ENCODE data around the gene CEP78. TPM values are rescaled to one million over a fixed set of nuclear protein-coding genes. Genes with fewer than 3 reads are reported as not detected.
A peak's percentile ranks its signal among the peaks of the same experiment; 100 is the strongest.

The CEP78 gene
- total RNA-seq, 5 donors from 2014 or later (not counting 1 experiment from before 2014, with no cell fraction given) = 23.2 to 37.4 (median 29.5) TPM

GRCh38 chr9:78239506-78239905, 3.6 kb downstream of the CEP78 start:
- ChIA-PET CTCF (interaction anchor here in 1 of 2 donors (1.3 kb wide), 1 partner anchor 57 kb away, joined by 3 read pairs; the partner anchor contains the start of gene PSAT1), POLR2A (interaction anchor here in 1 of 2 donors (0.7 kb wide), 1 partner anchor 29 kb away, joined by 4 read pairs; no protein-coding TSS in a partner anchor)
- 98% methylated on average over 5 of the region's 5 CpGs for WGBS (ENCODE audit: insufficient coverage)
- ATAC-seq (replicated peaks in 1 of 4) (no peak), DNase-seq (peak in 2 of 35 experiments; percentile 3 to 10)
- no peak overlapping the region for H3K27ac ChIP-seq (ENCODE audit: low read length)
- H3K27me3 ChIP-seq (replicated peaks in 1 of 2; ENCODE audit: control insufficient read depth in 2 of 2, extremely low read depth in 1 of 2, insufficient read depth in 2 of 2, low read length in 1 of 2) = no peaks in the 10 kb centered on the region
- H3K4me3 ChIP-seq (ENCODE audit: control insufficient read depth in 1 of 2, extremely low read depth in 1 of 2, low read length in 1 of 2) = no peak overlapping the region
- peaks cover 23 to 38% of the 10 kb centered on the region in 2 experiments for H3K4me1 ChIP-seq (ENCODE audit: control insufficient read depth in 1 of 2, extremely low read depth in 1 of 2, insufficient read depth in 2 of 2, low read length in 2 of 2)
- H3K9me3 Mint-ChIP-seq = no peaks in the 10 kb centered on the region
- H3K4me1 Mint-ChIP-seq = peaks cover 47 to 64% (median 54%) of the 10 kb centered on the region in 3 donors
- H3K27me3 Mint-ChIP-seq = no peaks in the 10 kb centered on the region
- H3K9me3 ChIP-seq = no peaks in the 10 kb centered on the region
- no peak overlapping the region for H3K27ac Mint-ChIP-seq
- H3K4me3 Mint-ChIP-seq = peak overlapping the region in 2 of 3 donors; percentile 3 to 52
- peaks cover 0 to 23% of the 10 kb centered on the region in 2 donors for H3K36me3 ChIP-seq (ENCODE audit: control insufficient read depth in 2 of 2, extremely low read depth in 1 of 2, insufficient read depth in 1 of 2, low read length in 1 of 2)
- H3K36me3 Mint-ChIP-seq = peaks cover 22% of the 10 kb centered on the region

DNA sequence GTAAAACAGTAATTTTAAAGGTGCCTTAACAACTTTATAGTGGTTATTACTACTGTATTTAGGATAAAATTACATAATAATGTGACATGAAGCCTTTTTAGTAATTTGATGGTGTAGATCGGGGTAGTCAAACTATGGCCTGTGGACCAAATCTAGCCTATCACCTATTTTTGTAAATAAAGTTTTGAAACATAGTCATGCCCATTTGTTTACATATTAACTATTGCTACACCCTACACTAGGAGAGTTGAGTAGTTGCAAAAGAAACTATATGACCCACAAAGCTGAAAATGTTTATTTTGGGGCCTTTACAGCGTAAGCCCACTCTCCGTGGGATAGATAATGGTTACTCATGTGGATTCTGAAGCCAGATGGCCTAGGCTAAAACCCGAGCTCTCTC, 6.2 kb downstream of the CEP78 start:
- H3K4me3 Mint-ChIP-seq = peak overlapping the region in 1 of 3 donors; percentile 16

GRCh38 chr9:78243130-78243529, 7.3 kb downstream of the CEP78 start:
- CTCF ChIA-PET = no interaction called here

More for the DNA sequence above, 6.2 kb downstream of the CEP78 start:
- ChIA-PET CTCF (no interaction called here), POLR2A (interaction anchor here in 1 of 2 donors (0.7 kb wide), 1 partner anchor 16 kb away, joined by 3 read pairs; no protein-coding TSS in a partner anchor)
- DNase-seq = no peak
- Histone ChIP-seq H3K4me1 (ENCODE audit: control insufficient read depth in 1 of 2, extremely low read depth in 1 of 2, insufficient read depth in 2 of 2, low read length in 2 of 2) (peaks cover 19 to 26% of the 10 kb centered on the region in 2 experiments), H3K27me3 (replicated peaks in 1 of 2; ENCODE audit: control insufficient read depth in 2 of 2, extremely low read depth in 1 of 2, insufficient read depth in 2 of 2, low read length in 1 of 2) (no peaks in the 10 kb centered on the region), H3K27ac (ENCODE audit: low read length) (no peak overlapping the region), H3K9me3 (no peaks in the 10 kb centered on the region), H3K4me3 (ENCODE audit: control insufficient read depth in 1 of 2, extremely low read depth in 1 of 2, low read length in 1 of 2) (no peak overlapping the region), H3K36me3 (ENCODE audit: control insufficient read depth in 2 of 2, extremely low read depth in 1 of 2, insufficient read depth in 1 of 2, low read length in 1 of 2) (peaks cover 0 to 35% of the 10 kb centered on the region in 2 donors)
- Mint-ChIP-seq H3K27me3 (no peaks in the 10 kb centered on the region), H3K9me3 (no peaks in the 10 kb centered on the region), H3K27ac (no peak overlapping the region), H3K36me3 (peaks cover 44% of the 10 kb centered on the region), H3K4me1 (peaks cover 45 to 55% (median 50%) of the 10 kb centered on the region in 3 donors)
- ATAC-seq (replicated peaks in 1 of 4) = no peak
- 100% methylated on average over 2 of the region's 4 CpGs for WGBS (ENCODE audit: insufficient coverage)

DNA sequence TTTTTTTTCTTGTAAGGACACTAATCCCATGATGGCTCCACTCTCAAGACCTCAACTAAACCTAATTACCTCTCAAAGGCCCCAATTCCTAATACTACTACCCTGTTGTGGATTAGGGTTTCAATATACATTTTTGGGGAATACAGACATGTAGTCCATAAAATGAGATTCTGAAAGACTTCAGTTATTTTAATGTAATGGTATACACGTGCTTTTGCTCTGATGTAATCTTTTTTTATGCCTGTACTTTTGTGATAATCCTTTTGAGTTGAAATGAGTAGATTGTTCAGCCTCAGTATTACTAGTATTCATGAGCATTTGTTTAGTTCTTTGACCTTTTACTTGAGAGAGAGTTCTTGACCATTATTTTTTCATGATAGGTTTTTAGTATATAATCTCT, 9.5 kb downstream of the CEP78 start:
- DNase-seq = no peak
- ATAC-seq (replicated peaks in 1 of 4) = no peak
- peaks cover 3 to 15% of the 10 kb centered on the region in 2 experiments for H3K4me1 ChIP-seq (ENCODE audit: control insufficient read depth in 1 of 2, extremely low read depth in 1 of 2, insufficient read depth in 2 of 2, low read length in 2 of 2)
- H3K9me3 ChIP-seq = no peaks in the 10 kb centered on the region
- H3K27ac Mint-ChIP-seq = no peak overlapping the region
- no peaks in the 10 kb centered on the region for H3K27me3 Mint-ChIP-seq
- no peak overlapping the region for H3K27ac ChIP-seq (ENCODE audit: low read length)
- POLR2A ChIA-PET = no interaction called here
- no CpG with 5 or more reads among the region's 1 CpG for WGBS (ENCODE audit: insufficient coverage)
- CTCF ChIA-PET = no interaction called here
- H3K36me3 Mint-ChIP-seq = peaks cover 55% of the 10 kb centered on the region
- no peak overlapping the region for H3K4me3 ChIP-seq (ENCODE audit: control insufficient read depth in 1 of 2, extremely low read depth in 1 of 2, low read length in 1 of 2)
- no peaks in the 10 kb centered on the region for H3K27me3 ChIP-seq (replicated peaks in 1 of 2; ENCODE audit: control insufficient read depth in 2 of 2, extremely low read depth in 1 of 2, insufficient read depth in 2 of 2, low read length in 1 of 2)
- H3K36me3 ChIP-seq (ENCODE audit: control insufficient read depth in 2 of 2, extremely low read depth in 1 of 2, insufficient read depth in 1 of 2, low read length in 1 of 2) = peaks cover 0 to 48% of the 10 kb centered on the region in 2 donors
- H3K4me3 Mint-ChIP-seq = no peak overlapping the region
- no peaks in the 10 kb centered on the region for H3K9me3 Mint-ChIP-seq
- peaks cover 14 to 30% (median 19%) of the 10 kb centered on the region in 3 donors for H3K4me1 Mint-ChIP-seq

More at GRCh38 chr9:78243130-78243529, 7.3 kb downstream of the CEP78 start:
- ATAC-seq (replicated peaks in 1 of 4) = no peak
- no peak for DNase-seq
- peaks cover 36 to 50% (median 42%) of the 10 kb centered on the region in 3 donors for H3K4me1 Mint-ChIP-seq
- H3K27ac Mint-ChIP-seq = no peak overlapping the region
- H3K4me3 ChIP-seq (ENCODE audit: control insufficient read depth in 1 of 2, extremely low read depth in 1 of 2, low read length in 1 of 2) = no peak overlapping the region
- POLR2A ChIA-PET = no interaction called here
- no peaks in the 10 kb centered on the region for H3K27me3 ChIP-seq (replicated peaks in 1 of 2; ENCODE audit: control insufficient read depth in 2 of 2, extremely low read depth in 1 of 2, insufficient read depth in 2 of 2, low read length in 1 of 2)
- no peak overlapping the region for H3K4me3 Mint-ChIP-seq
- peaks cover 16 to 19% of the 10 kb centered on the region in 2 experiments for H3K4me1 ChIP-seq (ENCODE audit: control insufficient read depth in 1 of 2, extremely low read depth in 1 of 2, insufficient read depth in 2 of 2, low read length in 2 of 2)
- peaks cover 0 to 45% of the 10 kb centered on the region in 2 donors for H3K36me3 ChIP-seq (ENCODE audit: control insufficient read depth in 2 of 2, extremely low read depth in 1 of 2, insufficient read depth in 1 of 2, low read length in 1 of 2)
- no peaks in the 10 kb centered on the region for H3K27me3 Mint-ChIP-seq
- no peaks in the 10 kb centered on the region for H3K9me3 Mint-ChIP-seq
- no CpG with 5 or more reads among the region's 1 CpG for WGBS (ENCODE audit: insufficient coverage)
- no peaks in the 10 kb centered on the region for H3K9me3 ChIP-seq
- peaks cover 53% of the 10 kb centered on the region for H3K36me3 Mint-ChIP-seq
- H3K27ac ChIP-seq (ENCODE audit: low read length) = no peak overlapping the region

GRCh38 chr9:78248635-78249034, 12.8 kb downstream of the CEP78 start:
- Histone ChIP-seq H3K36me3 (ENCODE audit: control insufficient read depth in 2 of 2, extremely low read depth in 1 of 2, insufficient read depth in 1 of 2, low read length in 1 of 2) (peaks cover 0 to 47% of the 10 kb centered on the region in 2 donors), H3K9me3 (no peaks in the 10 kb centered on the region), H3K27me3 (replicated peaks in 1 of 2; ENCODE audit: control insufficient read depth in 2 of 2, extremely low read depth in 1 of 2, insufficient read depth in 2 of 2, low read length in 1 of 2) (no peaks in the 10 kb centered on the region), H3K4me1 (ENCODE audit: control insufficient read depth in 1 of 2, extremely low read depth in 1 of 2, insufficient read depth in 2 of 2, low read length in 2 of 2) (no peaks in the 10 kb centered on the region), H3K4me3 (ENCODE audit: control insufficient read depth in 1 of 2, extremely low read depth in 1 of 2, low read length in 1 of 2) (no peak overlapping the region), H3K27ac (ENCODE audit: low read length) (no peak overlapping the region)
- ChIA-PET CTCF (no interaction called here), POLR2A (interaction anchor here in 1 of 2 donors (0.5 kb wide), 1 partner anchor 130 kb away, joined by 3 read pairs; no protein-coding TSS in a partner anchor)
- no peak overlapping the region for H3K27ac Mint-ChIP-seq
- no peaks in the 10 kb centered on the region for H3K9me3 Mint-ChIP-seq
- no peak for DNase-seq
- H3K27me3 Mint-ChIP-seq = no peaks in the 10 kb centered on the region
- H3K36me3 Mint-ChIP-seq = peaks cover 51% of the 10 kb centered on the region
- no CpG with 5 or more reads among the region's 1 CpG for WGBS (ENCODE audit: insufficient coverage)
- H3K4me3 Mint-ChIP-seq = no peak overlapping the region
- peaks cover 0 to 11% (median 2%) of the 10 kb centered on the region in 3 donors for H3K4me1 Mint-ChIP-seq
- no peak for ATAC-seq (replicated peaks in 1 of 4)

DNA sequence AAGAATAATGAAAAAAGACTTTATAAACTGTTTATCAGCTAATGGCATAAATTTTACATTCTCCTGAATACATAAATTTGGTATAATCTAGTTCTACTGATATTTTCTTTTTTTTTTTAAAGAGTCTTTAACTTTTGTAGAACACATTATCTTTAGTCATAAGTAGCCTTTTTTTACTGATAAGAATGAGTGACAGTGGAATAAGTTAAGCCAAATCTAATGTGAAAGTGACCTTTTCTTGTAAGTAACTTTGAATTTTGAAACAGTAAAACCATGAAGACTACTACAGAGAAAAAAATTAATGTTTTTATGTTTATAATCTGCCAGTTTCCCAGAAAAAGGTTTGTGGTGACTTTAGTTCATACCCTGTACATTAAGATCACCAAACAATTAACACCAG, 13.7 kb downstream of the CEP78 start:
- CTCF ChIA-PET = interaction anchor here in 1 of 2 donors (1.7 kb wide), 1 partner anchor 10 kb away, joined by 4 read pairs; no protein-coding TSS in a partner anchor
- Mint-ChIP-seq H3K27me3 (no peaks in the 10 kb centered on the region), H3K27ac (no peak overlapping the region), H3K4me1 (peaks cover 0 to 7% (median 2%) of the 10 kb centered on the region in 3 donors), H3K9me3 (no peaks in the 10 kb centered on the region), H3K36me3 (peaks cover 52% of the 10 kb centered on the region), H3K4me3 (no peak overlapping the region)
- no peak overlapping the region for H3K27ac ChIP-seq (ENCODE audit: low read length)
- ATAC-seq (replicated peaks in 1 of 4) = no peak
- H3K27me3 ChIP-seq (replicated peaks in 1 of 2; ENCODE audit: control insufficient read depth in 2 of 2, extremely low read depth in 1 of 2, insufficient read depth in 2 of 2, low read length in 1 of 2) = no peaks in the 10 kb centered on the region
- no peak for DNase-seq
- no peaks in the 10 kb centered on the region for H3K9me3 ChIP-seq
- POLR2A ChIA-PET = no interaction called here
- H3K4me1 ChIP-seq (ENCODE audit: control insufficient read depth in 1 of 2, extremely low read depth in 1 of 2, insufficient read depth in 2 of 2, low read length in 2 of 2) = no peaks in the 10 kb centered on the region
- no peak overlapping the region for H3K4me3 ChIP-seq (ENCODE audit: control insufficient read depth in 1 of 2, extremely low read depth in 1 of 2, low read length in 1 of 2)
- H3K36me3 ChIP-seq (ENCODE audit: control insufficient read depth in 2 of 2, extremely low read depth in 1 of 2, insufficient read depth in 1 of 2, low read length in 1 of 2) = peaks cover 0 to 42% of the 10 kb centered on the region in 2 donors
